Activated CD4-positive, alpha-beta T cell treated with anti-CD3 and anti-CD28 coated beads for 24 hours (primary cell): ENCODE measurements around the gene SIN3A.
"Not testable (repeated sequence)": the region's sequence is repeated elsewhere in the genome, so short reads cannot be mapped to it uniquely, and the experiment has no call there.

Experiments used
- DNase-seq, 2 donors: peaks; one replicate each; pipeline ENCODE4 v3.0.0-alpha.2; 2020; ENCODE audit warnings: low read depth in 2 of 2

The SIN3A gene

DNA sequence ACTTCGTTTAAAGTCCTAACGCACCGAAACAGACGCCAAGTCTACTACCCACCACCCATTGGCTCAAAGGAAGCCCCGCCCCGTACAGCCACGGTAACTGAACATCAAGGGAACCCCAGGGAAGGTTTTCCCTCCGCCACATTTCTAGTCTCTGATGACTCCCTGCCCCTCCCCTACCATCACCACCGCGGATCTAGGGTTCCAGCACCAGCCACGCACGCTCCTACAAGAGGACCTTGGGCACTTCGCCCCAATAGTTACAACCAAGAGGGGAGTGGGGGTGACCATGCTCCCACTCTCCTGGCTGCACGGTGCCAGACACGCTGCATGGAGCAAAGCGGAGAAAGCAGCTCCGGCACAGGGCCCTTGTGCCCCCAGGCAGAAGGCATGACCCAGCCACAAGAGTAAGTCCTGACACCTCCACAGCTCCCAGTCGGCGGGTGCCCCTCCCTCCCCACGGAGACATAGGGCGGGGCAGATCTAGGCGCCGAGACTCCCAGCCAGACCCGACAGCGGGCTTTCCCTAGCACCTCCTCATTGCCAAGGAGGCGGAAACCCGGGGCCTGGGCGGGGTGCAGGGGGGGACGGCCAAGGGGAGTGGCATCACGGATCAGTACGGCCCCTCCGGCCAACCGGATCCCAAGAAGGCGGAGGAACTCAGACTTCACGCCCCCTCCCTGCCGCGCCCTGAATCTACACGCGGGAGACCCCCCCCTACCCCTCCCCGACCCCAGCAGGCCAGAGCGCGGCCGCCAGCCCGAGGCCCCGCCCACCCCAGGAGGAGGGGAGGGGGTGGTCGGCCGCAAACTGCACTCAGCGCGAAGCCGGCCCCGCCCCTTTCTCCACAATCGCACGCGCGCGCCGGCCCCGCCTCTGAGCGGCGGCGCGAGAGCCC is 936 bp downstream of the SIN3A start:
- peak; percentile 94 to 95 for DNase-seq

DNA sequence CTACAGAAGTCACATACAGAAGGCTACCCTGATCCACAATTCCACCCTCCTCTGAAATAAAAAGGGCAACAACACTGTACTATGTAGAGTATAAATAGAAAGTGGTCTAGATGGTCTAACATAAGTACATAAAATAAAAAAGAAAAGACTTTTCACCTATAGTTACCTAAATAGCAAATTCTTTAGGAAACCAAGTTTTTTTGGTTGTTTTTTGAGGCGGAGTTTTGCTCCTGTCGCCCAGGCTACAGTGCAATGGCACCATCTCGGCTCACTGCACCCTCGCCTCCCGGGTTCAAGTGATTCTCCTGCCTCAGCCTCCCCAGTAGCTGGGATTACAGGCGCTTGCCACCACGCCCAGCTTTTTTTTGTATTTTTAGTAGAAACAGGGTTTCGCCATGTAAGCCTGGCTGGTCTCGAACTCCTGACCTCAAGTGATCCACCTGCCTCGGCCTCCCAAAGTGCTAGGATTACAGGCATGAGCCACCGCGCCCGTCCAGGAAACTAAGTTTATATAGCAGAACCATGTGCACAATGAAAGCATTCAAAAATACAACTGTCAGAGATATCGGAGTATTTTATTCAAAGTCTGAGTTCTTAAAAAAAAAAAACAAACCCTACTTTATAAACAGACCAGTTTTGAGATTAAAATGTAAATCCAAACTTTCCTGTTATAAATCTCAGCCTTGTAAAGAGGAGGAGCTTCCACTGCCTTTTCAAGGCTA is 1.7 kb downstream of the SIN3A start:
- DNase-seq = no peak

DNA sequence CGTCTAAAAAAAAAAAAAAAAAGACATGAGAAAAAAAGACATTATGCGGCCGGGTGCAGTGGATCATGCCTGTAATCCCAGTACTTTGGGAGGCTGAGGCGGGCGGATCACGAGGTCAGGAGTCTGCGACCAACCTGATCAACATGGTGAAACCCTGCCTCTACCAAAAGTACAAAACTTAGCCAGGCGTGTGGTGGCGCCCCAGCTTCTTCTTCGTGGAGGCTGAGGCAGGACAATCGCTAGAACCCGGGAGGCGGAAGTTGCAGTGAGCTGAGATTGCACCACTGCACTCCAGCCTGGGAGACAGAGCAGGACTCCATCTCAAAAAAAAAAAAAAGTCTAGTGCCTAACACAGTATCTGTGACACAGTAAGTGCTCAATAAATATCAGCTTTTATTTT is 3.3 kb downstream of the SIN3A start:
- DNase-seq = not testable (repeated sequence)

DNA sequence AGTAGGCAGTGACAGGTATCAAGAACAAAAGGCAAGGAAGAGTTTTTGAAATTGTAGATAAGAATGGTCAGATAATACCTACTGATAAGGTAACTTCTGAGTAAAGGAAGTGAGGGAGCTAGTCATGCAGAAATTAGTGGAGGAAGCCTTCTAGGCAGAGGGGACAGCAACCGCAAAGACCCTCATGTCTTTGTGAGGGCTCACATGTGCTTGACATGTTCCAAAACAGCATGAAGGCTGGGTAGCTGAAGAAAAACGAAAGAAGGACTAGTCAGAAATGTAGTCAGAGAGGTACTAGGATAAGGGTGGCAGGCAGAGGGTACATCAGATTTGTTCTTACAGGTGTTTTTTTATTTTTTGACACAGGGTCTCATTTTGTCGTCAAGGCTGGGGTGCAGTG is 5.3 kb downstream of the SIN3A start:
- no peak for DNase-seq

DNA sequence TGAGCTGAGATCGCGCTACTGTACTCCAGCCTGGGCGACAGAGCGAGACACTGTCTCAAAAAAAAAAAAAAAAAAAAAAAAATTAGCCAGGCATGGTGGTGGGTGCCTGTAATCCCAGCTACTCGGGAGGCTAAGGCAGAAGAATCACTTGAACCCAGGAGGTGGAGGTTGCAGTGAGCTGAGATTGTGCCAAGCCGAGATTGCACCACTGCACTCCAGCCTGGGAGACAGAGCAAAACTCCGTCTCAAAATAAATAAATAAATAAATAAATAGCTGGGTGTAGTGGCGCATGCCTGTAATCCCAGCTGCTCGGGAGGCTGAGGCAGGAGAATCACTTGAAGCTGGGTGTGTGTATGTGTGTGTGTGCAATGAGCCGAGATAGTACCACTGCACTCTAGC is 6.2 kb downstream of the SIN3A start:
- DNase-seq = not testable (repeated sequence)

DNA sequence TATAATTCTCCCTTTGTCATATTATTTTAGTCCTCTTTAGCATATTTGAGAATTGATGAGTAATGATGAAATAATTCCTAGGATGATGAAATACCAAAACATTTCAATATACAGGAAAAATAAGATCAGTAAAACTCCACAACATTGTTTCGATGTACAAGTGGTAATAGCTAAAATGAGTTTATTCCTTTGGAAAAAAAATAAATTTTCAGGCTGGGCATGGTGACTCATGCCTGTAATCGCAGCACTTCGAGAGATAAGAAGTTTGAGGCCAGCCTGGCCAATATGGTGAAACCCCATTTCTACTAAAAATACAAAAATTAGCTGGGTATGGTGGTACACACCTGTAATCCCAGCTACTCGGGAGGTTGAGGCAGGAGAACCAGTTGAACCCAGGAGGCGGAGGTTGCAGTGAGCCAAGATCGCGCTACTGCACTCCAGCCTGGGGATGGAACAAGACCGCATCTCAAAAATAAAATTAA is 7.5 kb downstream of the SIN3A start:
- not testable (repeated sequence) for DNase-seq

DNA sequence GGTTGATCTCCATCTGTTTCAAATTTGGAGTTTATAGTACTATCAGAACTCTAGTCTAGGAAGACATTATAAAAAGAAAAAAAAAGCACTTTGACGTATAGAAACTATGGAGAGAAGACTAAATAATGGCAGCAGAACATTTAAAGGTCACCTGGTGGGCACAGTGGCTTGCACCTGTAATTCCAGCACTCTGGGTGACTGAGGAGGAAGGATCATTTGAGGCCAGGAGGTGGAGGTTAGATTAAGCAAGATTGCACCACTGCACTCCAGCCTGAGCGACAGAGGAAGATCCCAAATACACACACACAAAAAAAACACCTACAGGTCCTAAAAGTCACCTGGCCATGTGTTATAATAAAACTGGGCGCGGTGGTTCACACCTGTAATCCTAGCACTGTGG is 13.8 kb downstream of the SIN3A start:
- no peak for DNase-seq

DNA sequence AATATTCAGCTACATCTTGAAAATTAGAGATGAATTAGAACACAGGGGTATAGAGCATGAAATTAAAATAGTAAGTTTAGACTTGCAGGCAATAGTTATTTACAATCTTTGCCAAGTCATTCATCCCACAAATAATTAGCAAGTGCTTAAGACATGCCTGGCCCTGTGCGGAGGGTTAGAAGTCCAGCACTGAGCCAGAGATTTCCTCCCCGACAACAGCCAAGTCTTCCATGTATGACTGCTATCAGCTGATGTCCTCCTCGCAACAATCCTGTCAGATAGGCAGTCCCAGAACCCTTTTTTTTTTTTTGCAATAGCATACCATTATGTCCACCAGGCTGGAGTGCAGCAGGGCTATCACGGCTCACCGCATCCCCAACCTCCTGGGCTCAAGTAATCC is 14.6 kb downstream of the SIN3A start:
- no peak for DNase-seq

DNA sequence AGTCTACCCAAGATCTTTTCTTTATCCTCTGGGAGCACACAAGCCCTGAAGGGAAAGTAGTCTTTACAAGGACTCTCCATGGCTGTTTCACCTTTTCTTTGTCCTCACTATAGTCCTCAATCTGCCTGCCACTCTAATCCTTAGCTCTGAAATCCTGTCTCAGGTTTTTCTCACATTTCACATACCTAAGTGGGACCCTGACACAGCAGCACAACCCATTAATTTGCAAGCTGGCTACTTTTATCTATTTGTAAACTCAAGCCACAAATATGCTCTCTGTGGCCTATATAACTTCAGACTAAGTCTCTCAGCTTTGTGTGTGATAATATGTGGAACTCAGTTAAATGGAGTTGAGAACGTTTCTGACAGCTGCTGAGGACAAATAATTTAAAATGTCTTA is 19.8 kb downstream of the SIN3A start:
- no peak for DNase-seq

DNA sequence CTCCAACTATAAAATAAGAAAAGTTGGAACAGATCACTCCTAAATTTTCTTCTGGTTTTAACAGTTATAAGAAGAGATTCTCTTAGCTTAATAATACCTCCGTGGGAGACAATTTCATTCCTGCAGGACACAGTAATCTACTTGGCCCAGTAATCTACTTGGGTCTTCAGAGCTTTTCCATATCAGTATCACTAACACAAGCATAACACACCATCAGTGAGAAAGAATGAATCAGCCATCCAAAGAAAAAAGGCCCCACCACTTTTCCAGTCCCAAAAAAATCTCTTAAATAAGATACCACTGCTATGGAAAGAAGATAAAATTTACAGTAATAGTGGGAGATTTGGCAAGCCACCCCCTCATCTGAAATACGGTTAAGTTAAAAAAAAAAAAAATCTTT is 20.2 kb downstream of the SIN3A start:
- DNase-seq = no peak

DNA sequence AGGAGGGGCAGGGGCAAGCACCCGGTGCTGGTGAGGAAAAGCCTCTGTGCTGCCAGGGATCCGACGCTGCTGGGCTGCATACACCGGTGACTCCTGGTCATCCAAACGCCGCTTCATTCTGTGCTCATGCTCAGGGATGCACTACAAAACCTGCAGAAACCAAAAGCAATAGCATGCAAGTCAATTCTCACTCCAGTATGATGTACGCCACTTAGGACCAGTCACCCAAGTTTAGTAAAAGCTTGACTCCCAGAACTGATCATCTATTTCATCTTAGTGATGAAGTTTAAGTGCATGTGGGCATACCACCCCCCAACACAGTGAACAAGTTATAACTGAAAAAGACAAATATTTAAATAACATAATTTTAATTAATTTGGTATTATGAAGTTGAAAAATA is 21.2 kb downstream of the SIN3A start:
- no peak for DNase-seq

DNA sequence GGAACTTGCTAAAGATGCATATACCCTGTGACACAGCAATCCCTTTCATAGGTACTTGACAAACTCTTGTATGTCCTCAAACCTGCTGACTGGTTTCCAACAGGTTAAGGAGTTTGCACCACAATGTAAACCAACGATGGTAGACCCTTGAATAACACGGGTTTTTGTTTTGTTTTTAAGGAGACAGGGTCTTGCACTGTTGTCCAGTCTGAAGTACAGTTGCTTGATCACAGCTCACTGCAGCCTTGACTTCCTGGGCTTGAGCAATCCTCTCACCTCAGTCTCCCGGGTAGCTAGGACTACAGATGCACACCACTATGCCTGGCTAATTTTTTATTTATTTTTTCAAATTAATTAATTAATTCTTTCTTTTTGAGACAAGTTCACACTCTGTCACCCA is 23.3 kb downstream of the SIN3A start:
- DNase-seq = no peak

DNA sequence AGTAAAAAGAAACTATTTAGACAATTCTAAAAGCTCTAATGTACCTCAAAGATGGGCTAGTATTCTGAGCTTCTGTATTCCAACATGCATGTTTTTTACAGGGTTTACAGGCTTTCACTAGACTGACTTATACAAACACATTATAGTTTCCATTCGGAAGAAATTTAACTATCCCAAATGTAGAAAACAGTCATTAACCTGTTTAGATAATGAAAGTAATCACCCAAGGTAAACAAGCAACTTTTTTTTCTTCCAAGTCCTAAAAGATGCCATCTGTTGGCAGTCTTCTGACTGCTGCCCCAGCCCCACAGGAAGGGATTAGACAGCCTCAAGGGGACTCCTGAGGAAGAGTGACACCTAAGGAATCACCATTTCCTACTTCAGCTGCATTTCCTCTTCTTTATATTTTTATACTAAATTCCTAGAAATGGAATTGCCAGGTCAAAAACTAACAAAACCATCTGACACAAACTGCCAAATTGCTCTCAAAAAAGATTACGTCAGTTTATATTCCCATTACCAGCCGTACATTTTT is 25.5 kb downstream of the SIN3A start:
- DNase-seq = no peak

DNA sequence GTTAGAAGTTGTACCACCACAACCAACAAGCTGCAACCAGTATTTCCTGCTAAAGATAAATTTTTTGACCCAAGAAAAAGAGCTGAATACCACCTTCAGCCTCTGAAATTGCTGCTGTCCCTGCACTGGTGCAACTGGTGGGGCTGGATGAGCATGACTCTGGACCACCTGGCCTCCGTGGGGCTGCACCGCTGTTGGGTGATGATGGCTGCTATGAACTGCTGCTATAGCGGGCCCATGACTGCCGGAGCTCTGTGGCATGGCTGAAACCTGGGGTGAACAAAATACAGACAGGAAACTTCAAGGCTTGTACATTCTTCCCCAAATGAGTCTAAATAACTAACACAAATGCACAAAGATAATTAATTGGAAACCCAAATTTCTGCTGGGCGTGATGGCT is 28.9 kb downstream of the SIN3A start:
- DNase-seq = no peak

DNA sequence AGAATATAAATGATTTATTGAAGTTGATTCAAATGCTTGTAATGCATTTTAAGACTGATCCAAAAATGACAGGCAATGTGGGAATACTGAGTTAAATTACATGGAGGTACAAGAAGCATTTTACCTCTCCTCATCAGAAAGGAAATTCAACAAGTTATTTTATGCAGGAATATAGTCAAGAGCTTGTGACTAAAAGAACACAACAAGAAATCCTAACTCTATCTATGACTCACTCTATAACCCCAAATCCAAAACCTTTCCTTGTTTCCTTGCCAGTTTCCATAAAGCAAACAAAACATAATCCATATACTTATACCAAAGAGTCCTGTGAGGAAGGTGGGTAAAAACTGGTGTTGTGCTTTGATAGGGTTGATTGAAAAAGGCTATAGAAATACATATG is 30.8 kb downstream of the SIN3A start:
- DNase-seq = no peak

DNA sequence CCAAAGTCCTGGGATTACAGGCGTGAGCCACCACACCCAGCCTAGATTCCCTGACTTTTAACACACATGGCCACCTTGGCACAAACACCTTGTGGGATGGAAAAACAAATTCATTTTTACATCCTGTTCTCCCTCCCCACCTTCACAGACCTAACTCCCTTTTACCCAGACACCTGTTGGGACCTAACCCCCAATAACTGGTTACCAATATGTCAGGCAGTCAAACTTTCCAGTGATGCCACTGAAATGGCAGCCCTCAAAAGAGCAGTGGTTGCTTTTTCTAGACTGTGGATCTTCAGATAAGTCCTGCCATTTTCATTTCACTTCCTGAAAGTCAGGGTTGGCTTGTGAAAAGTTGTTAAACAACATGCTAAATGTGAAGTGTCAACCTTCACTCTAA is 34.9 kb downstream of the SIN3A start:
- no peak for DNase-seq

DNA sequence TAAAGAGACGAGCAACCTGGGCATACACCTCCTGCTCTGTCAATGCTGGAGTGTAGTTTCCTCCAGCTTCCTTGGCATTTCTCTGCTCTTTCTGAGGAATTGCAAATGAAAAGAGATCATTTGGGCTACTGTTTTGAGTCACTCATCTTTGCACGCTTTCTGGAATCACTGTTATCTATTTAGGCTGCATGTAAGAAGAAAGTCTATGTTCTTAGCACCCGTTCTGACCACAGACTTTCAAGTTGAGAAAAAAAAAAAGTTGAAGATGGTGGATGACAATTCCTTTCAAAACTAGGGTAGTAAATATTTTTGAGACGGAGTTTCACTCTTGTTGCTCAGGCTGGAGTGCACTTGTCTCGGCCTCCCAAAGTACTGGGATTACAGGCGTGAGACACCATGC is 41.3 kb downstream of the SIN3A start:
- DNase-seq = no peak

DNA sequence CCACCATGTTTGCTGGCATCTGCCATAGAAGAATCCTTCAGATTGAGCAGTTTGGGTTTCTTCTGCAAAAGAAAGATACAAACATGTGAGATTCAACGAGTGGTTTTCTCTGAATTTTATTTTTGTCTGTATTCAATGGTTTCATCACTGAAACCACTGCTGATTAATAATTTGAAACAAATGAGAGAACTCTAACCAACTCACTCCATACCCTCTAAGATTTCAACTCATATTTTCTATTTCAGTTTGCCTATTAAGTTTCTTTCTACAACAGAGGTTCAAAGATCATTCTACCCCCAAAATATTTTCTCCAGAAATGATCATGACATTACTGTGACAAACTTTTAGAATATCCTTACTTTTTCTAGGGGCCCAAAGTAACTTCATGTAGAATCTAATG is 44.4 kb downstream of the SIN3A start:
- DNase-seq = no peak

DNA sequence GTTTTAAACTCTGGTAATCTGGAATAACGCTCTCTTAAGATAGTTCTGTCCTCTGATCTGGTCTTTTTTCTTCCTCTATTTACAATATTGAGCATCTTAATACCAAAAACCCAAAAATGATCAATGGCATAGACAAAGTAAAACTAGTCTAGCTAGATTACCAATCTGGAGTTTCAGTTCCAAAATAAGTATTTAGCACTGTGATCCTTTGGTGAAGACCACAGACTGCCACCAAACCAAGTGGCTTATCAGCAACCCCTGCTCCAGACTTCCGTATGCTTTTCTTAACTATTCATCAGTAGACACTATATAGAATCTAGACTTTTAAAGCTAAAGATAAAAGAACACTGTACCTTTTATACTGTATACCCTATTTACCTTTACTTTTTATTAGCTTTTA is 47.6 kb downstream of the SIN3A start:
- DNase-seq = no peak

DNA sequence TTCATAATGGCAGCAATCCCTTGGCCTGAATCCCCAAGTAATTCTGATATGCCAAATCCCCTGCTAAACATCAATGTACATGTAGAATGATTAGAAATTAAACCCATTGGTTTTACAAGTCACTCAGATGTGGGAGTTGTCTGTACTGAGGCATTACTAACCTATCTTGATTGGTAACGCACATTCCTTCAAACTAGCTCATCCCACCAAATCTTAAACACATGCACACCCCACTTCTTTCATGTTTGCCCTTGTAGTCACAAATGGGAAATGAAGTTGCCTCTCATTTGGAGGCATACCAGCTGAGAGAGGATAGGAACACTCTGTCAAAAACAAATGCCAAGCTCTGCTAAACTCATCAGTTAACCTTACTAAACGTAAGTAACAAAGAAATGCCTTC is 54.0 kb downstream of the SIN3A start:
- no peak for DNase-seq

DNA sequence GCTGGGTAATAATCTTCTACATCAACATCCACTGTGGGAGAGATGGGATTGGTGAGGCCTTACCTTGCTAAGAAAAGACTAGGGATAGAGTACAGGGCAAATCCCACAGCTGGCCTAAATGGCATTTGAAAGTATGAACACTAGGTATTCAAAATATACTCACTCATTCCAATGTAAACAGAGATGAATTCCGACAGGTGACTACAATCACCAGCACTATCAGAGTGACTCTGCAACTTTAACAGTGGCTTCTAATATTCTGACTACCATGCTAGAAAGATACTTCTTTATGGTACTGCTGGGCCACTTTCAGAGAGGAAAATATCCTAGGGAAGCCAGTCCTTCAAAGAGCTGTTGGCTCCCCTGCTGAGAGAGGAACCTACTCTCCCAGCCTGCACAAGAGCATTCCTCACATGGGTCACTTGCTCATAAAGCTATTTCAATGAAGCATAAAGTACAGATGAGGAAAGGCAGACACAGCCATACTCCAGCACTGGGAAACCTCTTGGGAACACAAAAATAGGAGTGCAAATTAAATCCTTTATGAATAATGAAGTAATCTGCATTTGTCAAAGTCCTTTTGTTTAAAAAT is 61.6 kb downstream of the SIN3A start:
- DNase-seq = no peak

DNA sequence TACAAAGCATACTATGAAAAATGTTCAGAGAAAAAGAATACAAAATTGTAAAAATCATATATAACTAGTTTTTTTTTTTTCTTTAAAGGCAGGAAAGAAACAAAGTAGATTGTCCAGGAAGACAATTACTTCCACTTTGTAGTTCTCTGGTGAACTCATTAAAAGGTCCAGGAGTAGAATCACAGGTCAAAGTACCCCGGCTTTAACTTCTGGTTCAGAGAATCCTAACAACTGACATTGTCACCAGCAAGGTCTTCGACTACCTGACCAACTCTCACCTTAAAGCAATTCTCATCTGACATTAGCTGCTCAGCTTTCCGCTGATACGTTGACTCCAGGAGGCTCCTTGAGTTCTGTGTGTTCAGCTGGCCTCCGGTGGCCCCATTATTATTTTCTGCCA is 67.5 kb downstream of the SIN3A start:
- not testable (repeated sequence) for DNase-seq

DNA sequence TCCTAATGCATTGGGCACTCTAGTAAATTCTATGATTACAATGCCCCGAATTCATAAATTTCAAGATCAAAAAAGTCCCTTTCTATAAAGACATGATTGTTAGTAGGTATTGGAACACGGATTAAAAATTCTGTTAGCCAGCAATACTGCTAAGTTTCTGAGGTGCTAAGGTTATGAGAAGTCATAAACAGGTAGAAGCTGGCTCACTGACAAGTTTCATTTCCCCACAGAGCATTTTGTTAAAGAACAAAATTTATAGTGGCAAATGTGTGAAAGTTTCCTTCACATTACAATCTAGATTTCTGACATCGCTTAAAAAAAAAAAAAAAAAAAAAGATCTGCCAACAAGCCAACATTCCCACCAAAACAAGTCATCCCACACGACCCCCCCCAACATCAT is 70.7 kb downstream of the SIN3A start:
- DNase-seq = no peak
